Thyroid gland (tissue), 4 donors: ENCODE results near the gene DAZL. TPM values are rescaled to one million over a fixed set of nuclear protein-coding genes. Genes with fewer than 3 reads are reported as not detected.
"Not testable (repeated sequence)": the region's sequence is repeated elsewhere in the genome, so short reads cannot be mapped to it uniquely, and the experiment has no call there.

Source experiments
- DNase-seq, 2 donors: peaks; one replicate each; pipeline ENCODE4 v3.0.0-alpha.2; 2019
- H3K27ac ChIP-seq, 3 donors: fragments of 200-600 bp; sonication (generic); 1 replicate in 2 of 3; 2 replicates in 1 of 3; pipeline ENCODE4 v1.5.1; 2016 to 2019; ENCODE audit warnings: mild to moderate bottlenecking in 1 of 3, moderate library complexity in 1 of 3
- H3K27me3 ChIP-seq: fragments of 200-600 bp; sonication (generic); one replicate; pipeline ENCODE4 v1.5.1; 2019
- H3K36me3 ChIP-seq, 2 donors: fragments of 200-600 bp; sonication (generic); one replicate each; pipeline ENCODE4 v1.5.1; 2016 to 2019
- H3K4me1 ChIP-seq, 2 donors: fragments of 200-600 bp; sonication (generic); one replicate each; pipeline ENCODE4 v1.5.1; 2017 to 2019
- H3K4me3 ChIP-seq, 3 donors: fragments of 200-600 bp; sonication (generic); replicated peaks in 1 of 3; 1 replicate in 2 of 3; 2 replicates in 1 of 3; pipeline ENCODE4 v1.5.1; 2016; ENCODE audit warnings: mild to moderate bottlenecking in 1 of 3
- H3K9me3 ChIP-seq: fragments of 200-600 bp; sonication (generic); one replicate; pipeline ENCODE4 v1.5.1; 2017
- POLR2A ChIP-seq, 2 donors: fragments of 450-650 bp; IDR thresholded peaks; one replicate each; pipeline ENCODE4 v1.6.1; 2017; ENCODE audit warnings: antibody characterized with exemption in 2 of 2, mild to moderate bottlenecking in 2 of 2, moderate library complexity in 1 of 2
- WGBS, 2 donors: methylation state at CpG; one replicate each; pipeline ENCODE4 v1.1.5; 2017; 5-methylcytosine and 5-hydroxymethylcytosine counted together
- intact Hi-C: fragments of 100-400 bp; cut with DNase I; formaldehyde crosslinking; loops from one replicate; pipeline ENCODE4 v1.15.1; 2023
- total RNA-seq, 4 donors: library from RNA; depleted of rRNA; stranded (reverse); fragments of >200 nt; gene quantifications; one replicate each; pipeline ENCODE4 v1.2.3, GENCODE V29; 2016
- TF ChIP-seq, protein P1 (sequence below), 6 experiments: fragments of 200-600 bp in 3 of 6; fragments of 450-650 bp in 3 of 6; sonication (generic) in 3 of 6; IDR thresholded peaks; one replicate each; pipeline ENCODE4 v1.5.1; 2016 to 2019; ENCODE audit warnings: antibody characterized with exemption in 6 of 6, mild to moderate bottlenecking in 2 of 6, inconsistent platforms in 1 of 6, moderate library complexity in 1 of 6

The DAZL gene
- total RNA-seq, 4 donors from 2014 or later, result 0.27 TPM; not detected in 3

DNA sequence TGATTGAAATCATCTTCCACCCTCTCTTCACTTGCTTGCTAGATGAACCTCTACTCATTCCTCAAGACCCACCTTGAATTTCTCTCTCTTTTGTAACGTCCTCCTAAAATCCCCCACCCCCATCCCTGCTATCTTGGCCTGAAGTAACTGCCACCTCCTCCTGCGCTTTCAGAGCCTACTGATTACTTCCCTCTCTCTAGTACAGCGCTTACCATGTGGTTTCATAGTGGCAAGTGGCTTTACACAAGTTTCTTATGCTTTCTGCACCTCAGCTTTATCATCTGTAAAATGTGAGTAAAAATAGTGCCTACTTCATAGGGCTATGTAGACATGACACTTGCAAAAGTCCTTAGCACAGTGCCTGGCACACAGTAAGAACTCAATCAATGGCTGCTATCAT, 28.7 kb upstream of the DAZL start:
- no peaks in the 10 kb centered on the region for H3K27me3 ChIP-seq
- no peaks in the 10 kb centered on the region for H3K9me3 ChIP-seq
- 85 to 91% methylated on average over 3 of the region's 3 CpGs for WGBS, 2 donors
- no peaks in the 10 kb centered on the region for H3K36me3 ChIP-seq
- no peak overlapping the region for H3K4me3 ChIP-seq
- DNase-seq, result no peak
- H3K4me1 ChIP-seq, result no peaks in the 10 kb centered on the region
- intact Hi-C loops, result no loop called here
- TF ChIP-seq, protein P1, sequence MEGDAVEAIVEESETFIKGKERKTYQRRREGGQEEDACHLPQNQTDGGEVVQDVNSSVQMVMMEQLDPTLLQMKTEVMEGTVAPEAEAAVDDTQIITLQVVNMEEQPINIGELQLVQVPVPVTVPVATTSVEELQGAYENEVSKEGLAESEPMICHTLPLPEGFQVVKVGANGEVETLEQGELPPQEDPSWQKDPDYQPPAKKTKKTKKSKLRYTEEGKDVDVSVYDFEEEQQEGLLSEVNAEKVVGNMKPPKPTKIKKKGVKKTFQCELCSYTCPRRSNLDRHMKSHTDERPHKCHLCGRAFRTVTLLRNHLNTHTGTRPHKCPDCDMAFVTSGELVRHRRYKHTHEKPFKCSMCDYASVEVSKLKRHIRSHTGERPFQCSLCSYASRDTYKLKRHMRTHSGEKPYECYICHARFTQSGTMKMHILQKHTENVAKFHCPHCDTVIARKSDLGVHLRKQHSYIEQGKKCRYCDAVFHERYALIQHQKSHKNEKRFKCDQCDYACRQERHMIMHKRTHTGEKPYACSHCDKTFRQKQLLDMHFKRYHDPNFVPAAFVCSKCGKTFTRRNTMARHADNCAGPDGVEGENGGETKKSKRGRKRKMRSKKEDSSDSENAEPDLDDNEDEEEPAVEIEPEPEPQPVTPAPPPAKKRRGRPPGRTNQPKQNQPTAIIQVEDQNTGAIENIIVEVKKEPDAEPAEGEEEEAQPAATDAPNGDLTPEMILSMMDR (IDR thresholded peaks at IDR 0.05), result no peak
- no peak for TF ChIP-seq POLR2A (IDR thresholded peaks at IDR 0.05)
- no peak overlapping the region for H3K27ac ChIP-seq

DNA sequence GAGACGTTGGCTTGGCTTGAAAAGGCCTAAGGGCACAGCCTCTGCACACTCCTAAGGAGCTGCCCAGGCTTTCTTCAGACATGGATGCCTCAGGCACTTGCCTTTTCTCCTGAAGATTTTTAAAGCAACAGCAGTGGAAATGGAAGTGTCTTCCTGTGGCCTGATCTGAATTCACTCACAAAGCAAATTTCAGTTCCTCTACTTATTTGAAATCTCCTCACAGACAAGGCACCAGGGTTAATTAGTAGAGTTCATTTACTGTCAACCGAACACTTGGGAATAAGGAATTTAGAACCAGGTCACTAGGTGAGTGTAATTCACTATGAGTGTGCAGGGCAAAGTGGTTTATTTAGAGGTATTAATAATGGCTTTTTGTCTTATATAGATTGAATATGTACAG, 27.2 kb upstream of the DAZL start:
- no peak for DNase-seq
- no peaks in the 10 kb centered on the region for H3K27me3 ChIP-seq
- H3K27ac ChIP-seq, result no peak overlapping the region
- no peaks in the 10 kb centered on the region for H3K9me3 ChIP-seq
- H3K36me3 ChIP-seq, result no peaks in the 10 kb centered on the region
- TF ChIP-seq, protein P1 (IDR thresholded peaks at IDR 0.05), result no peak
- no peak for TF ChIP-seq POLR2A (IDR thresholded peaks at IDR 0.05)
- no peaks in the 10 kb centered on the region for H3K4me1 ChIP-seq
- intact Hi-C loops, result no loop called here
- WGBS, 2 donors, result 61 to 70% methylated on average over 2 of the region's 2 CpGs
- no peak overlapping the region for H3K4me3 ChIP-seq

DNA sequence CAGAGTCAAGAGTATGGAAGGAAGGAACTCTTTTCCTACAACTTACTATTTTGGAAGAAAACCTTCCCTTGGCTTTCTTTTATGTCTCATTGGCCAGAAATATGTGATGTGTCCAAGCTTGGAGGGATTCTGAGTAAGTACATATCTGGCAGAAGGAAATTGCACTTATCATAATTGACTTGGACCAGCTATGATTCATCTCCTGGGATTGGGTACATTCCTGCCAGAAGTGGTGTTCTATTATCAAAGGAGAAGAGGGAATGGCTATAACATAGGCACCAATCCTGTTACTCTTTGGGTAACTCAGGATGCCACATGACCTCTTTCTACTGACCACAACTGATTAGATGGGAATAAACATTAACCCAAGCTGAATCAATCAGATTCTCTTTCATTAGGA, 13.5 kb upstream of the DAZL start:
- Histone ChIP-seq H3K27me3 (no peaks in the 10 kb centered on the region), H3K4me1 (no peaks in the 10 kb centered on the region), H3K4me3 (no peak overlapping the region), H3K9me3 (no peaks in the 10 kb centered on the region), H3K36me3 (no peaks in the 10 kb centered on the region), H3K27ac (no peak overlapping the region)
- intact Hi-C loops, result no loop called here
- TF ChIP-seq POLR2A (IDR thresholded peaks at IDR 0.05), result no peak
- TF ChIP-seq, protein P1 (IDR thresholded peaks at IDR 0.05), result no peak
- DNase-seq, result no peak

DNA sequence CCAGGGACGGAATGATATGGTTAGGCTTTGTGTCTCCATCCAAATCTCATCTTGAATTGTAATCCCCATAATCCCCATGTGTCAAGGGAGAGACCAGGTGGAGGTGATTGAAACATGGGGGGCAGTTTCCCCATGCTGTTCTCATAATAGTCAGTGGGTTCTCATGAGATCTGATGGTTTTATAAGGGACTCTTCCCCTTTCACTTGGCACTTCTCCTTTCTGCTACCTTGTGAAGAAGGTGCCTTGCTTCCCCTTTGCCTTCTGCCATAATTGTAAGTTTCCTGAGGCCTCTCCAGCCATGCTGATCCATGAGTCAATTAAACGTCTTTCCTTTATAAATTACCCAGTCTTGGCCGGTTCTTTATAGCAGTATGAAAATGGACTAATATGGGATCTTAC, 11.9 kb upstream of the DAZL start:
- H3K36me3 ChIP-seq, intact Hi-C loops, H3K4me3 ChIP-seq, H3K27me3 ChIP-seq, H3K4me1 ChIP-seq, DNase-seq, H3K9me3 ChIP-seq, H3K27ac ChIP-seq: not testable (repeated sequence)
- WGBS, 2 donors, result 93 to 95% methylated on average over 3 of the region's 3 CpGs

DNA sequence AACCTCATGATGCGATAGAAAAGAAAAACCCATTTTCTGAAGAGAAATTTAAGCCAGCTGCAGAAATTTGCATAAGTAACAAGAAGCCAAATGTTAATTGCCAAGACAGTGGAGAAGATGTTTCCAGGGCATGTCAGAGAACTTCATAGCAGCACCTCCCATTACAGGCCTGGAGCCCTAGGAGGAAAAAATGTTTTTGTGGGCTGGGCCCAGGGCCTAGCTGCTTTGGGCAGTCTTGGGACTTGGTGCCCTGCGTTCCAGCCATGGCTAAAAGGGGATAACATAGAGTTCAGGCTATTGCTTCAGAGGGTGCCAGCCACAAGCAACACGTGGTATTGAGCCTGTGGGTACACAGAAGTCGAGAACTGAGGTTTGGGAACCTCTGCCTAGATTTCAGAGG, 10.9 kb upstream of the DAZL start:
- intact Hi-C loops, result no loop called here
- Histone ChIP-seq H3K4me1 (no peaks in the 10 kb centered on the region), H3K9me3 (no peaks in the 10 kb centered on the region), H3K4me3 (no peak overlapping the region), H3K27ac (no peak overlapping the region), H3K27me3 (no peaks in the 10 kb centered on the region), H3K36me3 (no peaks in the 10 kb centered on the region)
- no peak for TF ChIP-seq POLR2A (IDR thresholded peaks at IDR 0.05)
- TF ChIP-seq, protein P1 (IDR thresholded peaks at IDR 0.05), result no peak
- no peak for DNase-seq
- 77 to 91% methylated on average over 4 of the region's 4 CpGs for WGBS, 2 donors
